ENCODE data around the gene FBXL19.

Gene FBXL19

GRCh38 chr16:30982548-30983288, 59.3 kb downstream of the FBXL19 start:
- Histone ChIP-seq H3K27ac (peak overlapping the region in 6 of 21 experiments; percentile 7 to 86 (median 53)), H3K4me3 (no peak overlapping the region)

- Histone ChIP-seq H3K27ac (peak overlapping the region in 7 of 21 experiments; percentile 7 to 86 (median 58)), H3K4me3 (no peak overlapping the region)
Observed at GRCh38 chr16:30983289-30983889, 60.0 kb downstream of the FBXL19 start.

- peak overlapping the region in 6 of 21 experiments; percentile 58 to 86 (median 72) for H3K27ac ChIP-seq
- no peak overlapping the region for H3K4me3 ChIP-seq
Observed at GRCh38 chr16:30983898-30984610, 60.7 kb downstream of the FBXL19 start.

GRCh38 chr16:30984669-30985400, 61.5 kb downstream of the FBXL19 start, which contains the start of gene HSD3B7:
HSD3B7 (plus strand) TSS chr16:30985207; CDS start chr16:30985659, 452 bp downstream.
- peak within 1 kb of the TSS; percentile 19 to 52 (median 29) for H3K4me3 ChIP-seq
- peak within 1 kb of the TSS in 18 of 21 experiments; percentile 37 to 86 (median 68) for H3K27ac ChIP-seq

GRCh38 chr16:30985401-30986128, 62.2 kb downstream of the FBXL19 start:
- Histone ChIP-seq H3K27ac (peak overlapping the region in 18 of 21 experiments; percentile 37 to 86 (median 68)), H3K4me3 (peak overlapping the region; percentile 19 to 52 (median 29))

- Histone ChIP-seq H3K4me3 (peak overlapping the region in 1 of 7 experiments; percentile 29), H3K27ac (peak overlapping the region in 10 of 21 experiments; percentile 9 to 86 (median 78))
Observed at GRCh38 chr16:30986129-30986991, 63.0 kb downstream of the FBXL19 start.

GRCh38 chr16:30987581-30988190, 64.3 kb downstream of the FBXL19 start:
- Histone ChIP-seq H3K4me3 (no peak overlapping the region), H3K27ac (no peak overlapping the region)

- Histone ChIP-seq H3K27ac (no peak overlapping the region), H3K4me3 (no peak overlapping the region)
Observed at GRCh38 chr16:30989469-30990047, 66.2 kb downstream of the FBXL19 start.

- Histone ChIP-seq H3K4me3 (no peak overlapping the region), H3K27ac (no peak overlapping the region)
Observed at GRCh38 chr16:30990105-30990504, 66.7 kb downstream of the FBXL19 start.

GRCh38 chr16:30991052-30991451, 67.7 kb downstream of the FBXL19 start:
- no peak overlapping the region for H3K4me3 ChIP-seq

GRCh38 chr16:30992276-30992780, 69.0 kb downstream of the FBXL19 start:
- no peak overlapping the region for H3K4me3 ChIP-seq
- H3K27ac ChIP-seq = no peak overlapping the region

More at GRCh38 chr16:30991052-30991451, 67.7 kb downstream of the FBXL19 start:
- H3K27ac ChIP-seq = no peak overlapping the region

- Histone ChIP-seq H3K4me3 (no peak overlapping the region), H3K27ac (no peak overlapping the region)
Observed at GRCh38 chr16:30992931-30993816, 69.8 kb downstream of the FBXL19 start.

GRCh38 chr16:30995927-30996323, 72.6 kb downstream of the FBXL19 start:
- Histone ChIP-seq H3K4me3 (no peak overlapping the region), H3K27ac (peak overlapping the region in 8 of 21 experiments; percentile 68 to 90 (median 88))

GRCh38 chr16:30996324-30996984, 73.1 kb downstream of the FBXL19 start:
- peak overlapping the region; percentile 61 to 91 (median 86) for H3K27ac ChIP-seq
- H3K4me3 ChIP-seq = peak overlapping the region; percentile 39 to 55 (median 45)

- Histone ChIP-seq H3K4me3 (peak overlapping the region; percentile 39 to 55 (median 45)), H3K27ac (peak overlapping the region; percentile 61 to 91 (median 86))
Observed at GRCh38 chr16:30996985-30997724, 73.8 kb downstream of the FBXL19 start.

All from skin epidermis (tissue), 12 donors.